Loucy (cell line): ENCODE data around the gene PRIMA1.

Experiments
- H2AFZ ChIP-seq: fragments of 200-600 bp; sonication (generic); 2 replicates; pipeline ENCODE4 v1.6.0; 2016; ENCODE audit warnings: antibody characterized with exemption, mild to moderate bottlenecking, low read length, moderate library complexity
- H3F3A ChIP-seq: fragments of 200-600 bp; 2 replicates; pipeline ENCODE4 v1.6.0; 2016; ENCODE audit warnings: antibody characterized with exemption, low read depth, mild to moderate bottlenecking
- H3K27me3 ChIP-seq: fragments of 200-600 bp; sonication (generic); 2 replicates; pipeline ENCODE4 v1.6.1; 2014; ENCODE audit warnings: low read length, mild to moderate bottlenecking; ENCODE audit not compliant: insufficient read depth, poor library complexity, severe bottlenecking
- H3K36me3 ChIP-seq: fragments of 200-600 bp; sonication (generic); 2 replicates; pipeline ENCODE4 v1.6.1; 2016; ENCODE audit warnings: low read length; ENCODE audit not compliant: insufficient read depth
- H3K4me1 ChIP-seq: fragments of 200-600 bp; sonication (generic); 2 replicates; pipeline ENCODE4 v1.5.1; 2014; ENCODE audit warnings: low read length, mild to moderate bottlenecking; ENCODE audit not compliant: insufficient read depth, poor library complexity, severe bottlenecking
- H3K4me2 ChIP-seq: fragments of 200-600 bp; sonication (generic); 2 replicates; pipeline ENCODE4 v1.6.0; 2014; ENCODE audit warnings: antibody characterized with exemption, low read length, low read depth, mild to moderate bottlenecking; ENCODE audit not compliant: poor library complexity, severe bottlenecking
- H3K4me3 ChIP-seq: fragments of 200-600 bp; sonication (generic); 2 replicates; pipeline ENCODE4 v1.5.1; 2014; ENCODE audit warnings: low read length, mild to moderate bottlenecking, mixed read lengths; ENCODE audit not compliant: poor library complexity, severe bottlenecking
- H3K79me2 ChIP-seq: fragments of 200-600 bp; sonication (generic); 2 replicates; pipeline ENCODE4 v1.6.1; 2014; ENCODE audit warnings: low read length; ENCODE audit not compliant: insufficient read depth
- H3K9ac ChIP-seq: fragments of 200-600 bp; sonication (generic); 2 replicates; pipeline ENCODE4 v1.6.0; 2014; ENCODE audit warnings: mild to moderate bottlenecking, low read depth, low read length, moderate library complexity; ENCODE audit not compliant: poor library complexity, severe bottlenecking
- H3K9me2 ChIP-seq: fragments of 200-600 bp; sonication (generic); replicated peaks from 2 replicates; pipeline ENCODE4 v1.6.1; 2016; ENCODE audit warnings: low read depth, low read length, mixed read lengths
- H3K9me3 ChIP-seq: fragments of 200-600 bp; sonication (generic); 2 replicates; pipeline ENCODE4 v1.6.1; 2014; ENCODE audit warnings: mild to moderate bottlenecking, antibody characterized with exemption, low read length, low read depth; ENCODE audit not compliant: insufficient read depth
- H4K20me1 ChIP-seq: fragments of 200-600 bp; sonication (generic); 2 replicates; pipeline ENCODE4 v1.6.0; 2014; ENCODE audit warnings: antibody characterized with exemption, low read length, mild to moderate bottlenecking; ENCODE audit not compliant: insufficient read depth, poor library complexity, severe bottlenecking
- EZH2phosphoT487 ChIP-seq: fragments of 200-600 bp; IDR thresholded peaks from 2 replicates; pipeline ENCODE4 v1.6.1; 2018; ENCODE audit warnings: antibody characterized with exemption, mild to moderate bottlenecking, moderate library complexity, borderline replicate concordance
- TF ChIP-seq, protein P1 (sequence below): fragments of 200-600 bp; sonication (generic); conservative IDR thresholded peaks from 2 replicates; pipeline ENCODE4 v1.5.1; 2014; ENCODE audit warnings: mild to moderate bottlenecking, antibody characterized with exemption, low read length

The PRIMA1 gene

DNA sequence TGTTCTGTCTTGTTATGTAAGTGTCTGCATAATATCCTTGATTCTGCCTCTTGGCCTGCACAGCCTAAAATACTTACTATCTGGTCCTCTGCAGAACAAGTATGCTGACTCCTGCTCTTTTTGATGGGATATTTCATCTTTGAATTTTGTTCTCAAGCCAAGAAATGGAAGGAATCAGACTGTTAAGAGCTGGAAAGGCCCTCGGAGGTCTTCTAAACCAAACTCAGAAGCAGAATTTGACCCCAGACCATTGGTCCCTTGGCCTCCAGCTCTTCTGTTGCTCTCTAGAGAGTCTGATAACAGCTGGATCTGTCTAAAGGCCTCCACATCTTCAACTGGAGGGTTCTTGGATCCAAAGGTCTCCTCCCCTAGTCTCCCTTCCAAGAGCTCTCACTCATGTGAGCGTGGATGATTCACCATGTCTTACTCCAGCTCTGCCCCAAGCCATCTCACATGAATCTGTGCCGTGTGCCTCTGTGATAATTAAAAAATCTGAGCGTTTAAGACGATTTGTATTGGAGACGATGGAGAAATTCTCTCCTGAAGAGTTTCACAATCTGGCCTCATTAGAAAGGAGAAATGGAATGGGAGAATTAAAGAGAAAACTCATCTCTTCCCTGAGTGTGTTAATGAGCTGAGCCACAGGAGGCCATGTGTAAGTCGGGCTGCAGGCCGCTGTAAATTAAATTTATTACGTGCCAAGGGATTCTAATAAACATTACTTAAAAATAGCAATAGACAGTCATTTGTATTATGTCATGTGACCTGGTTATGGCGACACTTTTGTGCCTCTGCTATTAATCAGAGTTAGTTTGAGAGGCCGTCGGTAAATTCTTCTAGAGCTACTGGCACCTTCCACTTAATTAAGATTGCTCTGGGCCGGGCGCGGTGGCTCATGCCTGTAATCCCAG, 15.4 kb upstream of the PRIMA1 start:
- Histone ChIP-seq H3K79me2 (no peaks in the 10 kb centered on the region), H3F3A (no peaks in the 10 kb centered on the region), H3K27me3 (no peaks in the 10 kb centered on the region), H3K9me3 (no peaks in the 10 kb centered on the region), H3K9me2 (no peaks in the 10 kb centered on the region), H3K4me1 (no peaks in the 10 kb centered on the region), H2AFZ (no peak overlapping the region), H3K4me3 (no peak overlapping the region), H4K20me1 (no peaks in the 10 kb centered on the region), H3K9ac (no peak overlapping the region), H3K4me2 (no peak overlapping the region), H3K36me3 (no peaks in the 10 kb centered on the region)
- TF ChIP-seq EZH2phosphoT487 = no peak
- TF ChIP-seq, protein P1, sequence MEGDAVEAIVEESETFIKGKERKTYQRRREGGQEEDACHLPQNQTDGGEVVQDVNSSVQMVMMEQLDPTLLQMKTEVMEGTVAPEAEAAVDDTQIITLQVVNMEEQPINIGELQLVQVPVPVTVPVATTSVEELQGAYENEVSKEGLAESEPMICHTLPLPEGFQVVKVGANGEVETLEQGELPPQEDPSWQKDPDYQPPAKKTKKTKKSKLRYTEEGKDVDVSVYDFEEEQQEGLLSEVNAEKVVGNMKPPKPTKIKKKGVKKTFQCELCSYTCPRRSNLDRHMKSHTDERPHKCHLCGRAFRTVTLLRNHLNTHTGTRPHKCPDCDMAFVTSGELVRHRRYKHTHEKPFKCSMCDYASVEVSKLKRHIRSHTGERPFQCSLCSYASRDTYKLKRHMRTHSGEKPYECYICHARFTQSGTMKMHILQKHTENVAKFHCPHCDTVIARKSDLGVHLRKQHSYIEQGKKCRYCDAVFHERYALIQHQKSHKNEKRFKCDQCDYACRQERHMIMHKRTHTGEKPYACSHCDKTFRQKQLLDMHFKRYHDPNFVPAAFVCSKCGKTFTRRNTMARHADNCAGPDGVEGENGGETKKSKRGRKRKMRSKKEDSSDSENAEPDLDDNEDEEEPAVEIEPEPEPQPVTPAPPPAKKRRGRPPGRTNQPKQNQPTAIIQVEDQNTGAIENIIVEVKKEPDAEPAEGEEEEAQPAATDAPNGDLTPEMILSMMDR = no peak

DNA sequence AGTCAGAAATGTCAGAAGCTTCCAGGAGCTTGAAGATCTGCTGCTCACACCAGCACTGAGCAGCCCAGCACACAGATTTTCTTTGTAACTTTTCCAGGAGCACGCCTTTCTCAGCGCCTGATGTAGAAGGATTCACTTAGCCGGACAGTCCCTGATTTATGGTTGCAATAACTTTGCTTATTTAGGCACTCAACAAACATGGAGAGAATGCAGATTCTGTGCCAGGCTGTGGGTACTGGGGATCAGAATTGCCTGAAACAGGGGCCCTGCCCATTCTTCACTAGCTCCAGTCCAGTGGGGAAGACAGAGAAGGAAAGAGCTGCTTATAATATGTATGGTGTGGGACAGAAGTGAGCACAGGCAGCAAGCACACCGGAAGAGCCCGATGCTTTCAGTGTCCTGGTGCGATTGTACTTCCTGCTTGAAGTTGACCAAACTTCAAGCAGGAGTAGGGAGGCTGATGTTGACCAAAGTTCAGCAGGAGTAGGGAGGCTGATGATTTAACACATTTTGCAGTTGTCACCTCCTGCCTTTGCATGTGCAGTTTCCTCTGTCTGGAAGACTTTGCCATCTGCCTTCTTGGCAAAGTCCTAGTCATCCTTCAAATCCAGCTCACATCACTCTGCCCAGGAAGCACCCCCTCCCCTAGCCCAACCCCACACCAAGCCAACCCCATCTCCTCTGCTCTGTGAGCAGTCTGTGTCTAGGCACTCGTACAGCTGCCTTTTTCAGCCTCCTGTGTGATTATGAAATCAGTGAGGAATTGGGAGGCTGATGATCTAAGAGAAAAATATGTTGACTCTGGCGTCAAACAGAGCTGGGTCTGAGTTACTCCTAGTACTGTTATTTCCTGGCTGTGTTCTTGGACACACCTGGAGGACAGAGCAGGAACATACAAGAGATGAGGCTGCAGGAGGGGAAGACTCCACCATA, 12.0 kb upstream of the PRIMA1 start:
- TF ChIP-seq, protein P1 = no peak
- no peak for TF ChIP-seq EZH2phosphoT487
- no peaks in the 10 kb centered on the region for H3F3A ChIP-seq
- no peaks in the 10 kb centered on the region for H3K27me3 ChIP-seq
- no peaks in the 10 kb centered on the region for H3K9me3 ChIP-seq
- no peaks in the 10 kb centered on the region for H3K4me1 ChIP-seq
- no peaks in the 10 kb centered on the region for H3K9me2 ChIP-seq
- H3K9ac ChIP-seq = no peak overlapping the region
- H2AFZ ChIP-seq = no peak overlapping the region
- no peaks in the 10 kb centered on the region for H3K36me3 ChIP-seq
- no peaks in the 10 kb centered on the region for H3K79me2 ChIP-seq
- no peak overlapping the region for H3K4me2 ChIP-seq
- H3K4me3 ChIP-seq = no peak overlapping the region
- no peaks in the 10 kb centered on the region for H4K20me1 ChIP-seq

DNA sequence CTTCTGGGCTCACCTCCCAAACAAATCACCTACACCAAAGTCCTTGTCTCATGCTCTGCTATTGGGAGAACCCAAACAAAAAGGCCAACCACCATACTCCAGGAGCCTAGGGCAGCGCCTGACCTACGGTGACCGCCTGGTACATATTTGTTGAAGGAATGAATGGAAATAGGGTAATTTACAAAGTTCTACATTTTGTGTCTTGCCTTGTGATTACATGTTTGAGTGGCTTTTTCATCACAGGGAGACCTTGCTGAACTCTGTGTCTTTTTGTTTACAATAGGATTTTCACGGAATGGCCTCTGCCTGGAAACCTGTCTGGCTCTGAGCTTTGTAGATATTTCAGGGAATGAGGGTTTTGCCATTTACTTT, 11.3 kb upstream of the PRIMA1 start:
- Histone ChIP-seq H3K27me3 (no peaks in the 10 kb centered on the region), H3K9ac (no peak overlapping the region), H3K36me3 (no peaks in the 10 kb centered on the region), H3K9me2 (no peaks in the 10 kb centered on the region), H4K20me1 (no peaks in the 10 kb centered on the region), H3F3A (no peaks in the 10 kb centered on the region), H3K4me1 (no peaks in the 10 kb centered on the region), H2AFZ (no peak overlapping the region), H3K4me2 (no peak overlapping the region), H3K4me3 (no peak overlapping the region), H3K79me2 (no peaks in the 10 kb centered on the region), H3K9me3 (no peaks in the 10 kb centered on the region)
- no peak for TF ChIP-seq EZH2phosphoT487
- TF ChIP-seq, protein P1 = no peak
